Measurements from ENCODE around the gene KRT79.

- TF ChIP-seq IRF1 (CRISPR knock-in tag; IDR thresholded peaks at IDR 0.05; ENCODE audit: borderline replicate concordance): no peak
- no peak for TF ChIP-seq ARNT (IDR thresholded peaks at IDR 0.05)
- no peak for TF ChIP-seq POLR2A (conservative IDR thresholded peaks at IDR 0.05)
Measured at GRCh38 chr12:52870361-52871290, 36.5 kb upstream of the KRT79 start.

All from K562 (cell line).